Epithelial cell of prostate (primary cell): ENCODE results near the gene DHX40.
"Not testable (repeated sequence)": the region's sequence is repeated elsewhere in the genome, so short reads cannot be mapped to it uniquely, and the experiment has no call there.

Source experiments
- DNase-seq: peaks from one replicate; pipeline ENCODE4 v3.0.0-alpha.2; 2011; ENCODE audit warnings: low read depth, low spot score
- H3K27ac ChIP-seq: fragments of 450-650 bp; 2 replicates; pipeline ENCODE4 v1.5.1; 2017; ENCODE audit warnings: mild to moderate bottlenecking

The DHX40 gene

DNA sequence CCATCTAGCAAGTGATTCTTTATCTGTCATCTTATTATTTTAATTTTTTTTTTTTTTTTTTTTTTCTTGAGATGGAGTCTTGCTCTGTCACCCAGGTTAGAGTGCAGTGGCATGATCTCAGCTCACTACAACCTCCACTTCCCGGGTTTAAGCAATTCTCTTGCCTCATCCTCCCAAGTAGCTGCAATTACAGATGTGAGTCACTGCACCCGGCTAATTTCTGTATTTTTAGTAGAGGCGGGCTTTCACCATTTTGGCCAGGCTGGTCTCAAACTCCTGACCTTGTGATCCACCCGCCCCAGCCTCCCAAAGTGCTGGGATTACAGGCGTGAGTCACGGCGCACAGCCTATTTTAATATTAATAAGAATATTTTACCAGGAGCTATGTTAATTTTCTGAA is 91.2 kb downstream of the DHX40 start:
- DNase-seq, H3K27ac ChIP-seq: not testable (repeated sequence)
